Fibroblast of skin of right quadriceps (primary cell): Measurements from ENCODE around the gene CDC14B.
A peak's percentile ranks its signal among the peaks of the same experiment; 100 is the strongest.

ENCODE experiments used
- DNase-seq: peaks from one replicate; pipeline ENCODE4 v3.0.0-alpha.2; 2013

CDC14B gene

DNA sequence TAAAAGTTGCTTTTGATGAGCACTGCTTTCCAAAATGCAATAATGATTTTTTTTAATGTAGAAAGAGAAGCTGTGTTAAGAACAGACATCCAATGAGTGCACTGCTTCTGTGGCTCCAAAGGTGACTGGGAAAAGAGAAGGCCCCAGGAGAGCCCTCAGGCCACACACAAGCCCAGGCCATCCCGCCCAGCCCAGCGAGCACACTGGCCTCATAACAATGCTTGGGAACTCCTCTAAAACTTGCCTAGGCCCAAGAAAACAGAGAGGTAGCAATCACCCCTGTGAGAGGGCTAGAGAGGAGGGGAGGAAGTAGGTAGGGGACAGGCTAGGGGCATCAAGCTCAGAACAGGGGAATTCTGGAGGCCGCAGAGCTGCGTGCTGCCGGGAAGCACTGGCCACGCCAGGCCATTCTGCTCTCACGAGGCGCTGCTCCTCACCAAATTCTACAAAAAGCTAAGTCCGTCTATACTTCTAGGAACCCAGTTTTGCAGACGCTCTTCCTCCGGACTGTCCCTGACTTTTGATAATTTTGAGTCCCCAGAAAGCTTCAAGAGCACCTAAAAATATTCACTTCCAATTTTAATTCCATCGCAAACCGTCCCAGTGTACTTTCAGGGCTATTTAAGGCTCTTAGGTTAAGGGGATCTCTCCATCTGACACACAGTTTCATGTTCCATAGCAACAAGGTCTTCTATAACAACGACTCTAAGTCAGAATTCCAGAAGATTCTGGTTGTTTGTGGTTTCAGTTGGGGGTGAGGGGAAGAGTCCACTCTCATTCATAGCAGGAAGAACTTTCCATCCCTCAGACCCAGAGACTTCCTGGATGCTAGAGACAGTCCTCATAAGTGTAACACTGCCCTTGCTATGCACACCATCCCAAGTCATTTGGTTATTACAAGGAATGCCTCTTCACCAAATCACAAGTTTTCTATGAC is 118.7 kb downstream of the CDC14B start:
- DNase-seq, result peak; percentile 54

GRCh38 chr9:96499257-96499656 is 120.4 kb downstream of the CDC14B start:
- no peak for DNase-seq

GRCh38 chr9:96498796-96499195 is 120.8 kb downstream of the CDC14B start:
- no peak for DNase-seq

GRCh38 chr9:96497117-96497399 is 122.6 kb downstream of the CDC14B start:
- DNase-seq, result no peak

DNA sequence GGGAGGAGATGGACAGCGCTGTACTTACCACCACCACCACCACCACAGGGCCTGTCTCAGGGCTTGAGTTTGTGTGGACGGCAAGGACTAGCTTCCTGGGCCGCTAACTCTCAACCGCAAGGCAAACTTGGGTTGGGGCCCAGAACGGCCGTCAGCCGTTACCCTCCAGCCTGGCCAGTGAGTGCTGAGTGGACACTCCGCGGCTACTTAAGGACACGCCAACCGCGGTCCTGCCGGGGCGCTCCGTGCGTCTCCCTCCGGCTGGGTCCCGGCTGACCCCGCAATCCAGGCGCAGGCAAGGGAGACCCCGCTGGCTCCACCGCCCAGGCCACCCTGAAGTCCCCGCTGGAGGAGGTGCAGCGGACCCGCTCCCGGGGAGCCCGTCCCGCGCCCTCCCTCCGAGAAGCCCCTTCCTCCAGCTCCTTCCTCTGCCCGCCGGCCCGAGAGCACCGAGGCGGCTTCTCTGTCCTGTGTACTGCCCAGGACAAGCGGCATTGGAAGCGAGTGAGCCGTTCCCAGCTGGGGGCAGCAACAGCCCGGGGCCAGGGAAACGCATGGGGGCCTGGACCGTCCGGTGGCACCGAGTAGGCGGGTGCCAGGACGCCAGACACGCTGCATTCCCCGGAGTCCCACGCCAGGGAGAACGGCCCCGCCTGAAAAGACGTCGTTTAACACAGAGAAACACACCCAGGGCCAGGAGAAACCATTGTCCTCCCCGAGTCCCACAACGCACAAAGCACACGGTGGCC is 123.1 kb downstream of the CDC14B start:
- no peak for DNase-seq

- DNase-seq, result peak; percentile 78
Measured at GRCh38 chr9:96495341-96495740, 124.3 kb downstream of the CDC14B start.

GRCh38 chr9:96494215-96494800 is 125.3 kb downstream of the CDC14B start:
- DNase-seq, result no peak

DNA sequence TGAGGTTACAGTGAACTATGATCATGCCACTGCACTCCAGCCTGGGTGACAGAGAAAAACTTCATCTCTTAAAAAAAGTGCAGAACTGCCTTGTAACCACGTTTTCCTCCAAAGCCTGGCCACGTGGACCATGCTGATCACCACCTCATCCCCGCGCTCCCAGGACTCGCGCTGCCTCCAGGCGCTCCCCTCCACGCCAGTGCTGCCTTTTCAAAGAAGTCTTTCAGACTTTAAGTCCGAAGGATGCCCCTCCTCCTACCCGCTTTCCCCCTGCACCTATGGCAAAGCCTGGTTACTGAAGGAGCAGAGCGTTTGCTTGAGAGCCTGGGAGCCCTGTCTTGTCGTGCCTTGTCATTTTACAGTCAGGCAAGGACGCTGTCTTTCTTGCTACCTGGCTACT is 125.9 kb downstream of the CDC14B start:
- no peak for DNase-seq

- DNase-seq, result no peak
Measured at GRCh38 chr9:96492993-96493531, 126.6 kb downstream of the CDC14B start.

DNA sequence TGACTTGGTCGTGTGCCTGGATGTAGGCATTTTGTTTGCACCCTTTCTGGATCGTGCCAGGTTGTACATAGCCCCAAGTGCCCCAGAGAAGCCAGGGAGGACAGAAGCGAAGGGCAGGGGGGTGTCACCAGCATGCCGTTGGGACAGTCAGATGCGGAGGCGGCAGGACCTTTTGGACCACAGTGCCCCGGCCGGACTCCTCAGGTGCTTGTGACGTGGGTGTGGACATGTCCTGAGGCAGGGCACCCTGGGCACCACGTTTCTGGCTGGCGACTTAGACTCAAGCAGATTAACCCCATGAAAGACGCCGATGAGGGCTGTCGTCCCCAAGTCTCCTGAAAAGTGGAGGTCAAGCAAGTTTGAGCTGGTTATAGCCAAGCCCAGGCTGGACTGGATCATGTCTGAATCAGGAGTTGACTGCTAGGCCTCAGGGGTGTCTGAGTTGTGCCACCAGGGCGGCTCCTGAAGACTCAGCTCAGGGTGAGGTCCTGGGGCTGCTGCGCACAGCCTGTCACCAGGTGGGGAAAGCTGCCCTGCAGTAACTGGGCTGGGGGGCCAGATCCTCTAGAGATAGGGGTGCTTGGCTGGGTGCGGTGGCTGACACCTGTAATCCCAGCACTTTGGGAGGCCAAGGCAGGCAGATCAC is 127.6 kb downstream of the CDC14B start:
- DNase-seq, result no peak

DNA sequence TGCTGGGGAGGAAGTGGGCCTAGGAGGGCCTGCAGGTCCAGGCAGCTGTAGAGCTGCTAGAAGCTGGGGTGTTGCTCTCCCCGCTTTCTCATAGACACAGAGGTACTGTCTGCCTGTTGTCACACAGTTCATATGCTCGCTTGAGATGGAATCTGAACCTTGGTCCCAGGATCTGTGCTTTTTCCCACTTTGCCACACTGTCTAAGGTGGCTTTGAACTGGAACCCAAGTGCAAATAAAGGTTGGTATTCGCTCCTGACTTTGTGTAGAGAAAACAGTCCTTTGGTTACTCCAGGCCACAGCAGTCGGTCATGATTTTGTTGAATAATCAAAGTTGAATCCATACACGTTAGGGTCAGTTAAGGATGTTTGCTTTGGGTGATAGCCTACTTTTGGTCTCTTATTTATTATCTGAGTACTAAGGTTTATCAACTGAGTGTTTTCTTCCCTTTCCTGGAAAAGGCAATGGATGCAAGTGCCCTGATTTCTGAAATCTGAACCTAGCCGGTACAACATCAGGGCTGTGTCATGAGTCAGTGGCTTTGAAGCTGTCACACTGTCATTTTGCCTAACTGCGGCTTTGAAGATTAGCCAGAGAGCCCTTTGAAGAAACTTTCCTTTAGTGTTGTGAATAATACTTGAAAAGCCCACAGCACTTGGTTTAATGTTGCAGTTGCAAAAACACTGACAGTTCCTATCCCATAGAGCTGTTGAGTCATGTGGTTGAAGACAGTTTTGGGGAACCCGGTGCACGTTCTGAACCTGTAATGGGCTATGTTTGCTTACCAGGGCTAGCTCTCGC is 128.4 kb downstream of the CDC14B start:
- DNase-seq, result no peak

DNA sequence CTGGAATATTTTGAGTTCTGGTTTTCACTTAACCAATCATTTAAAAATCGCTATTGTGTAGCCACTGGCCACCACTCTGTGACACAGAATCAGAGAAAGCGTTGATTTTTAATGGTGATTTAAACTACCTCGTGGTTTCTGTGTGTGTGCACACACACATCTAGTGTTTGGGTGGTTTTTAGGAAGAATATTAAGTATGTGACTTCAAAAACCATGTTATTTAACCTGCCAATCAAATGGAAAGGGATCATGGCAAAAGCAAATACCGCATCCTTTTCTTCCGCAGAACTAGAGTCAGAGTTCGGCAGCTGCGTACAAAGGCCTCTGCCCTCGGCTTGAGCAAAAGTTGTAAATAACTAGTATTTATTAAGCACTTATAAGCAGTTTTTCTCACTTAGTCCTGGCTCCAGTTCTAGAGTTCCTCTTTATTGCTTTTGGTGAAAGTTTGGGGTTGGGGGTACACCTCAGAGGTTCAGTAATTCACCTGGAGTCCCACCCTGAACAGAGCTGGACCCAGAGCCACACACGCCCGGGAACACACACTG is 129.0 kb downstream of the CDC14B start:
- DNase-seq, result no peak

GRCh38 chr9:96489482-96489979 is 130.1 kb downstream of the CDC14B start:
- no peak for DNase-seq

GRCh38 chr9:96487949-96488348 is 131.7 kb downstream of the CDC14B start:
- DNase-seq, result peak; percentile 61

GRCh38 chr9:96487029-96487396 is 132.6 kb downstream of the CDC14B start:
- DNase-seq, result no peak

DNA sequence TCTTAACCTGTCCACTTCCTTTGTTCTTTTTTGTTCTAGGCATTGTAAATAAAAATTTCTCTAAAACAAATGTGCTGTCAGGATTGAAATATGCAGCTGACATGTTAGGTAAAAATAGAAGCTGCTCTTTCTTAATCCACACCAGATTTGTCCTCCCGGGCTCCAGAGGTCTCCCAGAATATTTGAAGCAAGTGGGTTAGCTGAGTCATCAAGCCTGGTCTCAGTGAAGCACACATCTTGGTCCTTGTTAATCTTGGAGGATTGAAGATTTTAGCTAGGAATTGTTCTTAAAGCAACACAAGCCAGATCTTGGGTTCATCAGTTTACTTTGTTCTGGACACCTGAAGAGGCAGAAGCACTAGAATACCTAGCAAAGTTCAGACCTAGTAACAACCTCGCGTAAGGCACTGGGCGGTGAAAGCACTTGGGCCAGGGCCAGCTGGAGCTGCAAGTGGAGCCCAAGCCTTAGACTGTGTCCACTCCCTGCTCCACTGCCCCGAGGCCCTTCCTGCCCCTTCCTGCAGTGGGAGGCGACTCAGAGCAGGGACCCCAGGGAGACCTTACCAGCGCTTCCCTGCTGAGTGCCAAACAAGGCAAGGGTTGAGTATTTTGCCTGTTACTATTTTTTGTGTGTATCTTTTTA is 133.1 kb downstream of the CDC14B start:
- peak; percentile 89 for DNase-seq

- no peak for DNase-seq
Measured at GRCh38 chr9:96485280-96485679, 134.4 kb downstream of the CDC14B start.

DNA sequence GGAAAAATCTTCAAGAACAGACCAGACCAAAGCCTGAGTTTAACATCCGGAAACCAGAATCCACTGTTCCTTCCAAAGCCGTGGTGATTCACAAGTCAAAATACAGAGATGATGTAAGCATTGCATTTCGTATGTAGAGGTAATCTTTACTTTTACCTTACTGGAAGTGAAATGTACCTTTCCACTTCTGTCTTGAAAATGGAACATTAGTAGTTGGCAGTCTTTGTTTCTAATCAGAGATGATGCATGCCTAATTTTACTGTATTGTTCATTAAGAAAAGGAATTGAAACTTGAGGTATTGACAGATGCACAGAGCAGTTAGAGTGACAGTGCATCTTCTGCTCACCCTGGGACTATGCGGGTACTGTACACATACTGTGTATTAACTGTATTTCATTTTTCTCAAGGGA is 135.1 kb downstream of the CDC14B start:
- DNase-seq, result peak; percentile 11

DNA sequence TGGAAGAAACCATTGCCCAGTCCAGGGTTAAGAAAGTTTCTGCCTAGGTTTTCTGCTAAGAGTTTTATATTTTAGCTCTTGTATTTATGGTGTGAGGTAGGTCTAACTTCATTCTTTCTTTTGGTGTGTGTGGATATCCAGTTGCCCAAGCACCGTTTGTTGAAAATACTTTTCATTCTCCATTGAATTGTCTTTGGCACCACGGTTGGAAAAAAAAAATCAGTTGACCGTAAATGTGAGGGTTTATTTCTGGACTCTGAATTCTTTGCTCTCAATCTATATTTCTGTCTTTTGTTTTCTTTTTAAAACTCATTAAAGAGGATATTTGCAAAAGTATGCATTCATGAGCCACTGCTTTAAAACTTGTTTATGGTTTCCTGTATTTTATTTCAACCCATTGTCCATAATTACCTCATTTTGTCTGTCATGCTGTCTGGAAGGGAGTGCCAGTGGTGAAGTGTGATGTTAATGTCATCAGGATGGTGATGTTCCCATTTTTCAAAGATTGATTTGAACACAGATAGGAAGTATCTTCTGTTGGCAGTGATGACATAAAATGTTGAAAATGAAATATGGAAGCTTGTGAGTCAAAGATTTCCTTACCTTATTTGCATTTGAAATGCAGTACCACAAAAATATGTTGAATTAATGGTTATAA is 135.8 kb downstream of the CDC14B start:
- DNase-seq, result peak; percentile 38

GRCh38 chr9:96483197-96483596 is 136.4 kb downstream of the CDC14B start:
- no peak for DNase-seq

DNA sequence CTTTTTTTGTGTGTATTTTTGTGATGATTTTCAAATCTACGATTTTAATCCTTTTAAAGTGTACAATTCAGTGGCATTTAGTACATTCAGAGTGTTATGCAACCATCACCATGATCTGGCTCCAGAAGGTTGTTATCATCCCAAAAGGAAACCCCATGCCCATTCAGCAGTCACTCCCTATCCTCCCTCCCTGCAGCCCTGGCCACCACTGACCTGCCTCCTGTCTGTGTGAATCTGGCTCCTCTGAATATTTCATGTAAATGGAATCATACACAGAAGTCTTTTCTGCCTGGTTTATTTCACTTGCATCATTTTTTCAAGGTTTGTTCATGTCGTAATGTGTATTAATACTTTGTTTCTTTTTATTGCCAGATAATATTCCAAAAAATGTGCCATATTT is 137.2 kb downstream of the CDC14B start:
- DNase-seq, result no peak
